Measurements from ENCODE around the gene DNMT3L.
A peak's percentile ranks its signal among the peaks of the same experiment; 100 is the strongest.
"Not testable (repeated sequence)": the region's sequence is repeated elsewhere in the genome, so short reads cannot be mapped to it uniquely, and the experiment has no call there.

DNA sequence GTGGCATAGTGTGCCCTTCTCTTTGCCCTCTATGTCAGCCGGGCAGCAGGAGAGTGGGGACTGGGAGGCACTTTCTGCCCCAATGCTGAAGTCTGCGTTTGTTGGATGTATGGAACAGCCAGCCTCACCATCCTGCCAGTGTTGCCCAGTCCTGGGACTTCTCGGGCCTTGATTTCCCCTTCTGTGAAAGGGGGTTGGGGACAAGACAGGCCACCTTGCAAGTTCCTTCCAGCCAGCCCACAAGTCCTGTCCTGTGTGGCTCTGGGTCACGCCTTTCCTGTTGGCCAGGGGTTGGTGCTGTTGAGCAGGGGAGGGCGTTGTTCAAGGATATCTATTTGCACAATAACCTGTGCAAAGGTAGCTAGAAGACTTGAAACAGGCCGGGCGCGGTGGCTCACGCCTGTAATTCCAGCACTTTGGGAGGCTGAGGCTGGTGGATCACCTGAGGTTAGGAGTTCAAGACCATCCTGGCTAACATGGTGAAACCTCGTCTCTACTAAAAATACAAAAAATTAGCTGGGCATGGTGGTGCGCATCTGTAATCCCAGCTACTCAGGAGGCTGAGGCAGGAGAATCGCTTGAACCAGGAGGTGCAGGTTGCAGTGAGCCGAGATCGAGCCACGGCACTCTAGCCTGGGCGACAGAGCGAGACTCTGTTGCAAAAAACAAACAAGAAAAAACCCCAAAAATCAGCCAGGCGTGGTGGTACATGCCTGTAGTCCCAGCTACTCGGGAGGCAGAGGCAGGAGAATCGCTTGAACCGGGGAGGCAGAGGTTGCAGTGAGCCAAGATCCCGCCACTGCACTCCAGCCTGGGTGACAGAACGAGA, 41.1 kb upstream of the DNMT3L start:
- TF ChIP-seq, protein P1, sequence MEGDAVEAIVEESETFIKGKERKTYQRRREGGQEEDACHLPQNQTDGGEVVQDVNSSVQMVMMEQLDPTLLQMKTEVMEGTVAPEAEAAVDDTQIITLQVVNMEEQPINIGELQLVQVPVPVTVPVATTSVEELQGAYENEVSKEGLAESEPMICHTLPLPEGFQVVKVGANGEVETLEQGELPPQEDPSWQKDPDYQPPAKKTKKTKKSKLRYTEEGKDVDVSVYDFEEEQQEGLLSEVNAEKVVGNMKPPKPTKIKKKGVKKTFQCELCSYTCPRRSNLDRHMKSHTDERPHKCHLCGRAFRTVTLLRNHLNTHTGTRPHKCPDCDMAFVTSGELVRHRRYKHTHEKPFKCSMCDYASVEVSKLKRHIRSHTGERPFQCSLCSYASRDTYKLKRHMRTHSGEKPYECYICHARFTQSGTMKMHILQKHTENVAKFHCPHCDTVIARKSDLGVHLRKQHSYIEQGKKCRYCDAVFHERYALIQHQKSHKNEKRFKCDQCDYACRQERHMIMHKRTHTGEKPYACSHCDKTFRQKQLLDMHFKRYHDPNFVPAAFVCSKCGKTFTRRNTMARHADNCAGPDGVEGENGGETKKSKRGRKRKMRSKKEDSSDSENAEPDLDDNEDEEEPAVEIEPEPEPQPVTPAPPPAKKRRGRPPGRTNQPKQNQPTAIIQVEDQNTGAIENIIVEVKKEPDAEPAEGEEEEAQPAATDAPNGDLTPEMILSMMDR (IDR thresholded peaks at IDR 0.05): peak; percentile 69
- TF ChIP-seq ZFX (IDR thresholded peaks at IDR 0.05; ENCODE audit: borderline replicate concordance): not testable (repeated sequence)
